Parathyroid adenoma (tissue), 2 donors: Measurements from ENCODE around the gene CLDN24.

Experiments
- H2AFZ ChIP-seq: fragments of 300-600 bp; sonication (generic); one replicate; pipeline ENCODE4 v1.7.0; 2017; ENCODE audit warnings: antibody characterized with exemption, mild to moderate bottlenecking
- H3K27ac ChIP-seq: fragments of 300-600 bp; sonication (generic); one replicate; pipeline ENCODE4 v1.7.0; 2017
- H3K27me3 ChIP-seq: fragments of 300-600 bp; sonication (generic); one replicate; pipeline ENCODE4 v1.7.0; 2017; ENCODE audit warnings: low read length; ENCODE audit not compliant: control insufficient read depth, insufficient read depth
- H3K36me3 ChIP-seq: fragments of 300-600 bp; sonication (generic); one replicate; pipeline ENCODE4 v1.7.0; 2017; ENCODE audit warnings: low read length; ENCODE audit not compliant: control insufficient read depth, insufficient read depth
- H3K4me1 ChIP-seq: fragments of 300-600 bp; sonication (generic); one replicate; pipeline ENCODE4 v1.7.0; 2017; ENCODE audit warnings: control low read depth
- H3K4me2 ChIP-seq: fragments of 300-600 bp; sonication (generic); one replicate; pipeline ENCODE4 v1.7.0; 2017; ENCODE audit warnings: low read length
- H3K4me3 ChIP-seq: fragments of 300-600 bp; sonication (generic); one replicate; pipeline ENCODE4 v1.7.0; 2017; ENCODE audit warnings: low read depth, low read length
- H3K79me2 ChIP-seq: fragments of 300-600 bp; sonication (generic); one replicate; pipeline ENCODE4 v1.7.0; 2017; ENCODE audit warnings: control low read depth
- H3K9ac ChIP-seq: fragments of 300-600 bp; sonication (generic); one replicate; pipeline ENCODE4 v1.7.0; 2017; ENCODE audit warnings: mild to moderate bottlenecking
- H3K9me3 ChIP-seq: fragments of 300-600 bp; sonication (generic); one replicate; pipeline ENCODE4 v1.7.0; 2017; ENCODE audit warnings: low read length; ENCODE audit not compliant: control insufficient read depth
- TF ChIP-seq, protein P1 (sequence below): fragments of 300-600 bp; sonication (generic); IDR thresholded peaks from one replicate; pipeline ENCODE4 v1.7.0; 2017; ENCODE audit warnings: antibody characterized with exemption, mild to moderate bottlenecking
- donor health status: primary hyperparathyroidism.

Gene CLDN24

DNA sequence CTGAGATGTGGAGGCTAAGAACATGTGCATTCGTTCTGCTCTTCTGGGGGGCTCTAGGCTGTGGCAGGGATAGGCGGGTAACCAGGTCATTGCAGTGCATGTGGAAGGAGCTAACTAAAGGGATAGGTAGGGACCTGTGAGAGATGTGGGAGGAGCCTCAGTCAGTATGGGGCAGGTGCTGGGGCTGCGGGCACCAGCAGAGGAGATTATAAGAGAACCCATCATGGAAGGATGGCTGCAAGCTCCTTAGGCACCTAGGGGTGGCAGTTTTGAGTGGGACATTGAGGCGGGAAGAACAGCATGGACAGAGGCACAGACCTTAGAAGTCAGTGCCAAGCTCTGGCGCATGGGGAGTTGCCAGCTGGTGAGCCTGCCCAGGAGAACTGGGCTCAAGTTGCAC is 9.4 kb downstream of the CLDN24 start:
- Histone ChIP-seq H3K27me3 (no peaks in the 10 kb centered on the region), H3K4me3 (no peak overlapping the region), H3K79me2 (no peaks in the 10 kb centered on the region), H3K27ac (no peak overlapping the region), H3K4me1 (no peaks in the 10 kb centered on the region), H3K4me2 (no peak overlapping the region), H3K9ac (no peak overlapping the region), H3K36me3 (no peaks in the 10 kb centered on the region), H2AFZ (no peak overlapping the region), H3K9me3 (no peaks in the 10 kb centered on the region)
- TF ChIP-seq, protein P1, sequence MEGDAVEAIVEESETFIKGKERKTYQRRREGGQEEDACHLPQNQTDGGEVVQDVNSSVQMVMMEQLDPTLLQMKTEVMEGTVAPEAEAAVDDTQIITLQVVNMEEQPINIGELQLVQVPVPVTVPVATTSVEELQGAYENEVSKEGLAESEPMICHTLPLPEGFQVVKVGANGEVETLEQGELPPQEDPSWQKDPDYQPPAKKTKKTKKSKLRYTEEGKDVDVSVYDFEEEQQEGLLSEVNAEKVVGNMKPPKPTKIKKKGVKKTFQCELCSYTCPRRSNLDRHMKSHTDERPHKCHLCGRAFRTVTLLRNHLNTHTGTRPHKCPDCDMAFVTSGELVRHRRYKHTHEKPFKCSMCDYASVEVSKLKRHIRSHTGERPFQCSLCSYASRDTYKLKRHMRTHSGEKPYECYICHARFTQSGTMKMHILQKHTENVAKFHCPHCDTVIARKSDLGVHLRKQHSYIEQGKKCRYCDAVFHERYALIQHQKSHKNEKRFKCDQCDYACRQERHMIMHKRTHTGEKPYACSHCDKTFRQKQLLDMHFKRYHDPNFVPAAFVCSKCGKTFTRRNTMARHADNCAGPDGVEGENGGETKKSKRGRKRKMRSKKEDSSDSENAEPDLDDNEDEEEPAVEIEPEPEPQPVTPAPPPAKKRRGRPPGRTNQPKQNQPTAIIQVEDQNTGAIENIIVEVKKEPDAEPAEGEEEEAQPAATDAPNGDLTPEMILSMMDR = no peak

DNA sequence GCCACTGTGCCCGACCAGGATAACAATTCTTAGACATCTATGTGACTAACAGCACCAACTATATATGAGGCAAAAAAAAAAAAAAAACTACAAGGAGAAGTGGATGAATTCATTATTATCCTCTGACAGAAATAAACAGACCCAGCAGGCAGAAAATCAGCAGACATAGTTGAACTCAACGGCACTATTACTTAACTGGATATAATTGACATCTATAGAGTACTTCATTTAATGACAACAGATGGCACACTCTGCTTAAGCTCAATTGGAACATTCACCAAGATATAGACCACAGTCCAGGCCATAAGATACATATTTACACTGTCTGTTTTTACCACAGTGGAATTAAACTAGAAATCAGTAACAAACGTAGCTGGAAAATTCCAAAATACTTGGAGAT is 15.4 kb downstream of the CLDN24 start:
- TF ChIP-seq, protein P1 = no peak
- no peaks in the 10 kb centered on the region for H3K36me3 ChIP-seq
- H3K27me3 ChIP-seq = no peaks in the 10 kb centered on the region
- H3K4me3 ChIP-seq = no peak overlapping the region
- H3K4me2 ChIP-seq = no peak overlapping the region
- no peak overlapping the region for H3K9ac ChIP-seq
- no peaks in the 10 kb centered on the region for H3K79me2 ChIP-seq
- no peaks in the 10 kb centered on the region for H3K9me3 ChIP-seq
- H3K27ac ChIP-seq = no peak overlapping the region
- H2AFZ ChIP-seq = no peak overlapping the region
- no peaks in the 10 kb centered on the region for H3K4me1 ChIP-seq

DNA sequence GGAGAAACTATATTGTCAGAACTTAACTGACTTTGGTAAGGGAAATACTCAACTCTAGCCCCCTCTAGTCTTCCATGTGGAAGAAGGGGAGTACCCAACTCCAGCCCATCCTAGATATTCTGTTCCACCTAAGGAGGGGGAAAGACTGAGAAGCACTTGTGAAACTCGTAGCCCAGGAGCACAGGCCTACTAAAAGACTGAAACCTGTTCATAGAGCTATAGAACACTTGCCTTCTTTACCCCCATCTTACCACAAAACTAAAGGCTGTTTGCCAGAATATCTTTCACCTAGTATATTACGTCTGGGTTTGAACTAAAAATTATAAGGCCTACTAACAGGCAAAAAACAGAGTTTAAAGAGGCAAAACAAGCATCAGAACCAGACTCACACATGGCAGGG is 17.7 kb downstream of the CLDN24 start:
- H2AFZ ChIP-seq = no peak overlapping the region
- H3K36me3 ChIP-seq = no peaks in the 10 kb centered on the region
- H3K4me1 ChIP-seq = peaks cover 6% of the 10 kb centered on the region
- TF ChIP-seq, protein P1 = no peak
- H3K9me3 ChIP-seq = no peaks in the 10 kb centered on the region
- no peaks in the 10 kb centered on the region for H3K79me2 ChIP-seq
- no peaks in the 10 kb centered on the region for H3K27me3 ChIP-seq
- no peak overlapping the region for H3K4me2 ChIP-seq
- H3K27ac ChIP-seq = no peak overlapping the region
- no peak overlapping the region for H3K9ac ChIP-seq
- no peak overlapping the region for H3K4me3 ChIP-seq

DNA sequence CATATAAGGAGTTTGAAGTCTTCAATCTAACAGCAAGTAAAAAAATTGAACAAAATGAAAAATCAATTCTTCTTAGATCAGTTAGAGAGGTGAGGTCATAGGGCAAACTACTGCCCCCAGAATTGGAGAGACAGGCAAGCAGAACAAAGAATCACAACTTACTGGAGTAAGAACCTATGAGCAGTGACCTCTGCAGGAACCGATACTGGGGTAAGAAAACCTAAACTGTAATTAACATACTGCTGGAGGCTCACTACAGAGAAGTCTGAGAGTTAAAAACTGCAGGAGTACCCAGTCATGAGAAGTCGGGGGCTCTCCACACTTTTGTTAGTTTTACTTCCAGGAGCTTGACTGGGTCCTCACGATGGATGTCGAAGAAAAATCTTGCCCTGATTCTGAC is 18.2 kb downstream of the CLDN24 start:
- Histone ChIP-seq H2AFZ (no peak overlapping the region), H3K4me2 (no peak overlapping the region), H3K27ac (no peak overlapping the region), H3K36me3 (no peaks in the 10 kb centered on the region), H3K9ac (no peak overlapping the region), H3K4me1 (peaks cover 6% of the 10 kb centered on the region), H3K9me3 (no peaks in the 10 kb centered on the region), H3K4me3 (no peak overlapping the region), H3K79me2 (no peaks in the 10 kb centered on the region), H3K27me3 (no peaks in the 10 kb centered on the region)
- TF ChIP-seq, protein P1 = no peak

DNA sequence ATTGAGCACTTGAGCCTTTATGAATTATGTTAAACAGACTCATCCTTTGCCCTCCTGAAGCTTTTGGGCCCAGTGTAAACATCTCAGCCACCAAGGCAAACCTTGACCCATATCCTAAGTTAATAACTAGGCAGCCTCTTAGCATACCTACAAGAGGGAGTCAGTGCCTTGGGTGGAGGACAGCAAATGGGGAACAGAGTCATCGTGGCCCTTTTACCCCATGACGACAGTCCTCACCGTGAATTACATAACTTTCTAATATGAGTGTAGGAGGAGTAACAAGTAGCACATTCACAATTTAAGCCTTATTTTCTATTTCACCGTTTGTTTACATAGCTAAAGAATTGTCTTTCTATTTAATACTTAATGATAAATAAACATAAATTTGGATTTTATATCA is 18.9 kb downstream of the CLDN24 start:
- Histone ChIP-seq H2AFZ (no peak overlapping the region), H3K9me3 (no peaks in the 10 kb centered on the region), H3K4me3 (no peak overlapping the region), H3K4me2 (no peak overlapping the region), H3K4me1 (peaks cover 6% of the 10 kb centered on the region), H3K27ac (no peak overlapping the region), H3K27me3 (no peaks in the 10 kb centered on the region), H3K36me3 (no peaks in the 10 kb centered on the region), H3K79me2 (no peaks in the 10 kb centered on the region), H3K9ac (no peak overlapping the region)
- TF ChIP-seq, protein P1 = no peak
